BE2C (cell line): ENCODE measurements around the gene MACC1.
"Not testable (repeated sequence)": the region's sequence is repeated elsewhere in the genome, so short reads cannot be mapped to it uniquely, and the experiment has no call there.

Experiments used
- DNase-seq: peaks from one replicate; pipeline ENCODE4 v3.0.0-alpha.2; 2020
- H3K27me3 ChIP-seq: fragments of 250-450 bp; sonication (Bioruptor Pico); 2 replicates; pipeline ENCODE4 v1.5.1; 2020; ENCODE audit warnings: mild to moderate bottlenecking
- H3K36me3 ChIP-seq: fragments of 250-450 bp; sonication (Bioruptor Pico); 2 replicates; pipeline ENCODE4 v1.5.1; 2020; ENCODE audit warnings: mild to moderate bottlenecking
- H3K4me1 ChIP-seq: fragments of 250-450 bp; sonication (Bioruptor Pico); 2 replicates; pipeline ENCODE4 v1.5.1; 2020
- H3K4me3 ChIP-seq: 2 replicates; pipeline ENCODE4 v1.5.1; 2011; ENCODE audit warnings: low read depth, low read length
- H3K9me3 ChIP-seq: fragments of 250-450 bp; sonication (Bioruptor Pico); 2 replicates; pipeline ENCODE4 v1.5.1; 2020
- CTCF ChIP-seq: IDR thresholded peaks from 2 replicates; pipeline ENCODE4 v1.5.1; 2012; ENCODE audit warnings: mild to moderate bottlenecking, low read depth, low read length

Gene MACC1

GRCh38 chr7:20208651-20209307 lies 8.4 kb downstream of the MACC1 start:
- H3K9me3 ChIP-seq: no peaks in the 10 kb centered on the region; the same call in 1 of the 2 replicates
- no peak overlapping the region for H3K4me3 ChIP-seq
- H3K36me3 ChIP-seq: no peaks in the 10 kb centered on the region
- no peak for DNase-seq
- no peaks in the 10 kb centered on the region for H3K27me3 ChIP-seq
- TF ChIP-seq CTCF: no peak
- no peaks in the 10 kb centered on the region; the same call in 1 of the 2 replicates for H3K4me1 ChIP-seq

GRCh38 chr7:20207811-20208210 lies 9.4 kb downstream of the MACC1 start:
- DNase-seq, H3K36me3 ChIP-seq, H3K9me3 ChIP-seq, H3K27me3 ChIP-seq, H3K4me1 ChIP-seq, H3K4me3 ChIP-seq: not testable (repeated sequence)

- no peak overlapping the region for H3K4me3 ChIP-seq
- TF ChIP-seq CTCF: no peak
- H3K9me3 ChIP-seq: no peaks in the 10 kb centered on the region; the same call in 1 of the 2 replicates
- no peaks in the 10 kb centered on the region; the same call in 1 of the 2 replicates for H3K4me1 ChIP-seq
- H3K27me3 ChIP-seq: no peaks in the 10 kb centered on the region
- no peak for DNase-seq
- no peaks in the 10 kb centered on the region for H3K36me3 ChIP-seq
Observed at GRCh38 chr7:20206104-20206896, 10.9 kb downstream of the MACC1 start.

- DNase-seq: no peak
- Histone ChIP-seq H3K4me3 (no peak overlapping the region), H3K27me3 (no peaks in the 10 kb centered on the region), H3K4me1 (peaks cover 8% of the 10 kb centered on the region), H3K36me3 (no peaks in the 10 kb centered on the region), H3K9me3 (no peaks in the 10 kb centered on the region; the same call in 1 of the 2 replicates)
- TF ChIP-seq CTCF: no peak
Observed at GRCh38 chr7:20203316-20203715, 13.9 kb downstream of the MACC1 start.

- peaks cover 8% of the 10 kb centered on the region for H3K4me1 ChIP-seq
- TF ChIP-seq CTCF: no peak
- H3K9me3 ChIP-seq: no peaks in the 10 kb centered on the region
- H3K27me3 ChIP-seq: no peaks in the 10 kb centered on the region
- no peak overlapping the region for H3K4me3 ChIP-seq
- no peak for DNase-seq
- H3K36me3 ChIP-seq: no peaks in the 10 kb centered on the region
Observed at GRCh38 chr7:20201380-20201779, 15.8 kb downstream of the MACC1 start.

GRCh38 chr7:20200971-20201370 lies 16.2 kb downstream of the MACC1 start:
- Histone ChIP-seq H3K36me3 (no peaks in the 10 kb centered on the region), H3K4me1 (peaks cover 8% of the 10 kb centered on the region), H3K4me3 (no peak overlapping the region), H3K27me3 (no peaks in the 10 kb centered on the region), H3K9me3 (no peaks in the 10 kb centered on the region)
- no peak for DNase-seq
- no peak for TF ChIP-seq CTCF
